K562 (cell line): ENCODE data around the gene MAMDC2. TPM values are rescaled to one million over a fixed set of nuclear protein-coding genes. Genes with fewer than 3 reads are reported as not detected.

Experiments used
- BACH1 ChIP-seq: fragments of 200-800 bp; sonication (Bioruptor generic); IDR thresholded peaks from 2 replicates; pipeline ENCODE4 v1.6.1; 2016; ENCODE audit warnings: missing genetic modification characterization, missing compliant biosample characterization
- BRF1 ChIP-seq: IDR thresholded peaks from 3 replicates; pipeline ENCODE4 v1.6.1; 2011; ENCODE audit warnings: borderline replicate concordance, mild to moderate bottlenecking; ENCODE audit not compliant: insufficient read length; ENCODE audit errors: extremely low read depth
- CEBPZ ChIP-seq: fragments of 150-350 bp; IDR thresholded peaks from 2 replicates; pipeline ENCODE4 v1.6.1; 2014; ENCODE audit warnings: low read depth, mild to moderate bottlenecking, low read length, borderline replicate concordance
- GABPA ChIP-seq: fragments of 200-800 bp; sonication (Bioruptor generic); conservative IDR thresholded peaks from 2 replicates; pipeline ENCODE4 v1.6.1; 2016; ENCODE audit warnings: low read depth, missing genetic modification characterization, missing compliant biosample characterization
- GTF2A2 ChIP-seq: IDR thresholded peaks from 2 replicates; pipeline ENCODE4 v1.6.1; 2016; ENCODE audit warnings: mild to moderate bottlenecking, missing genetic modification characterization, missing compliant biosample characterization
- MAZ ChIP-seq, 2 experiments: fragments of 450-650 bp in 1 of 2; sonication (generic) in 1 of 2; formaldehyde crosslinking; IDR thresholded peaks in 1 of 2; conservative IDR thresholded peaks in 1 of 2; 2 replicates each; pipeline versions ENCODE4 v1.4.0 to v1.5.0; 2020; ENCODE audit warnings: mild to moderate bottlenecking in 1 of 2, missing genetic modification reagents in 1 of 2
- MYC ChIP-seq, 2 experiments: fragments of 250-450 bp in 1 of 2; sonication (Bioruptor Pico) in 1 of 2; IDR thresholded peaks; 2 replicates each; pipeline versions ENCODE4 v1.5.1 to v1.6.1; 2012 to 2021; ENCODE audit warnings: low read depth in 2 of 2, borderline replicate concordance in 1 of 2, improper control_type of control experiment in 1 of 2, low read length in 1 of 2, mild to moderate bottlenecking in 1 of 2, moderate library complexity in 1 of 2
- NFE2L1 ChIP-seq: fragments of 450-650 bp; IDR thresholded peaks from 2 replicates; pipeline ENCODE4 v1.6.1; 2016; ENCODE audit warnings: missing genetic modification characterization, low read depth, mild to moderate bottlenecking, missing compliant biosample characterization, moderate library complexity, borderline replicate concordance
- POLR2H ChIP-seq: IDR thresholded peaks from 2 replicates; pipeline ENCODE4 v1.6.1; 2016; ENCODE audit warnings: missing genetic modification characterization, low read depth, mild to moderate bottlenecking, control low read depth, missing compliant biosample characterization, moderate library complexity
- PTRF ChIP-seq: fragments of 450-650 bp; IDR thresholded peaks from 2 replicates; pipeline ENCODE4 v1.6.1; 2016; ENCODE audit warnings: mild to moderate bottlenecking, missing genetic modification characterization, missing compliant biosample characterization
- U2AF1 ChIP-seq: fragments of 200-400 bp; formaldehyde crosslinking; optimal IDR thresholded peaks from 2 replicates; pipeline ENCODE3; 2017; ENCODE audit warnings: mild to moderate bottlenecking, low read depth, low read length, moderate library complexity
- ZNF184 ChIP-seq: sonication (generic); formaldehyde crosslinking; IDR thresholded peaks from 2 replicates; pipeline ENCODE4 v1.5.0; 2020; ENCODE audit warnings: missing genetic modification reagents
- ZNF561 ChIP-seq: fragments of 450-650 bp; formaldehyde crosslinking; conservative IDR thresholded peaks from 2 replicates; pipeline ENCODE4 v1.4.0; 2020; ENCODE audit warnings: mild to moderate bottlenecking, moderate library complexity
- polyA plus RNA-seq, 8 experiments: library from polyadenylated mRNA; depleted of rRNA in 4 of 8; stranded (reverse) in 5 of 8; unstranded in 3 of 8; fragments of >200 nt; fragmentation: Nextera tagmentation in 2 of 8; fragmentation: Illumina TruSeq in 1 of 8; extraction: Ambion mirVana in 2 of 8; extraction: Trizol in 1 of 8; gene quantifications; 2 replicates each; pipeline versions ENCODE4 v1.2.1 to v1.2.3, GENCODE V29; 2011 to 2014; ENCODE audit warnings: inconsistent platforms in 1 of 8, missing spikeins in 1 of 8
- total RNA-seq, 7 experiments: library from RNA; depleted of rRNA in 6 of 7; stranded (reverse); fragments of >200 nt in 6 of 7; fragmentation: Illumina TruSeq in 2 of 7; extraction: Trizol in 2 of 7; gene quantifications; 2 replicates each; pipeline versions ENCODE4 v1.2.1 to v1.2.3, GENCODE V29; 2011 to 2021; ENCODE audit warnings: low replicate concordance in 1 of 7
- TF ChIP-seq, protein P1 (sequence below), 2 experiments: fragments of 450-650 bp; IDR thresholded peaks; 2 replicates each; pipeline ENCODE4 v1.6.1; 2018; ENCODE audit warnings: mild to moderate bottlenecking in 2 of 2, low read depth in 1 of 2; ENCODE audit not compliant: partially characterized antibody in 2 of 2
- TF ChIP-seq, protein P2 (sequence below), 2 experiments: fragments of 450-650 bp; conservative IDR thresholded peaks; 2 replicates each; pipeline ENCODE4 v1.6.1; 2017; ENCODE audit warnings: mild to moderate bottlenecking in 2 of 2, moderate library complexity in 2 of 2
- TF ChIP-seq, protein P3 (sequence below): fragments of 450-650 bp; IDR thresholded peaks from 2 replicates; pipeline ENCODE4 v1.6.1; 2014; ENCODE audit warnings: low read depth, mild to moderate bottlenecking, moderate library complexity, borderline replicate concordance

Gene MAMDC2
- total and polyA plus RNA-seq, 9 of the 15 experiments (the other 6 are each of a cell fraction or from before 2014, with no cell fraction given): 0.01 to 0.03 TPM; not detected in 7

- TF ChIP-seq, protein P1, sequence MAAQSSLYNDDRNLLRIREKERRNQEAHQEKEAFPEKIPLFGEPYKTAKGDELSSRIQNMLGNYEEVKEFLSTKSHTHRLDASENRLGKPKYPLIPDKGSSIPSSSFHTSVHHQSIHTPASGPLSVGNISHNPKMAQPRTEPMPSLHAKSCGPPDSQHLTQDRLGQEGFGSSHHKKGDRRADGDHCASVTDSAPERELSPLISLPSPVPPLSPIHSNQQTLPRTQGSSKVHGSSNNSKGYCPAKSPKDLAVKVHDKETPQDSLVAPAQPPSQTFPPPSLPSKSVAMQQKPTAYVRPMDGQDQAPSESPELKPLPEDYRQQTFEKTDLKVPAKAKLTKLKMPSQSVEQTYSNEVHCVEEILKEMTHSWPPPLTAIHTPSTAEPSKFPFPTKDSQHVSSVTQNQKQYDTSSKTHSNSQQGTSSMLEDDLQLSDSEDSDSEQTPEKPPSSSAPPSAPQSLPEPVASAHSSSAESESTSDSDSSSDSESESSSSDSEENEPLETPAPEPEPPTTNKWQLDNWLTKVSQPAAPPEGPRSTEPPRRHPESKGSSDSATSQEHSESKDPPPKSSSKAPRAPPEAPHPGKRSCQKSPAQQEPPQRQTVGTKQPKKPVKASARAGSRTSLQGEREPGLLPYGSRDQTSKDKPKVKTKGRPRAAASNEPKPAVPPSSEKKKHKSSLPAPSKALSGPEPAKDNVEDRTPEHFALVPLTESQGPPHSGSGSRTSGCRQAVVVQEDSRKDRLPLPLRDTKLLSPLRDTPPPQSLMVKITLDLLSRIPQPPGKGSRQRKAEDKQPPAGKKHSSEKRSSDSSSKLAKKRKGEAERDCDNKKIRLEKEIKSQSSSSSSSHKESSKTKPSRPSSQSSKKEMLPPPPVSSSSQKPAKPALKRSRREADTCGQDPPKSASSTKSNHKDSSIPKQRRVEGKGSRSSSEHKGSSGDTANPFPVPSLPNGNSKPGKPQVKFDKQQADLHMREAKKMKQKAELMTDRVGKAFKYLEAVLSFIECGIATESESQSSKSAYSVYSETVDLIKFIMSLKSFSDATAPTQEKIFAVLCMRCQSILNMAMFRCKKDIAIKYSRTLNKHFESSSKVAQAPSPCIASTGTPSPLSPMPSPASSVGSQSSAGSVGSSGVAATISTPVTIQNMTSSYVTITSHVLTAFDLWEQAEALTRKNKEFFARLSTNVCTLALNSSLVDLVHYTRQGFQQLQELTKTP (IDR thresholded peaks at IDR 0.05; ENCODE audit: low read depth in 1 of 2, partially characterized antibody in 2 of 2): no peak
- TF ChIP-seq PTRF (tag) (no peak), GABPA (tag) (no peak), CEBPZ (no peak), MYC (IDR thresholded peaks at IDR 0.05; ENCODE audit: low read depth, low read length) (no peak), MYC (CRISPR knock-in tag; IDR thresholded peaks at IDR 0.05; ENCODE audit: borderline replicate concordance, low read depth) (no peak), ZNF561 (CRISPR knock-in tag) (no peak), MAZ (CRISPR knock-in tag; conservative IDR thresholded peaks at IDR 0.05 in 1 of 2, IDR thresholded peaks at IDR 0.05 in 1 of 2) (no peak), NFE2L1 (tag) (no peak), POLR2H (no peak), ZNF184 (CRISPR knock-in tag) (no peak), GTF2A2 (tag) (no peak), BRF1 (no peak), BACH1 (tag) (no peak), U2AF1 (no peak)
- TF ChIP-seq, protein P2, sequence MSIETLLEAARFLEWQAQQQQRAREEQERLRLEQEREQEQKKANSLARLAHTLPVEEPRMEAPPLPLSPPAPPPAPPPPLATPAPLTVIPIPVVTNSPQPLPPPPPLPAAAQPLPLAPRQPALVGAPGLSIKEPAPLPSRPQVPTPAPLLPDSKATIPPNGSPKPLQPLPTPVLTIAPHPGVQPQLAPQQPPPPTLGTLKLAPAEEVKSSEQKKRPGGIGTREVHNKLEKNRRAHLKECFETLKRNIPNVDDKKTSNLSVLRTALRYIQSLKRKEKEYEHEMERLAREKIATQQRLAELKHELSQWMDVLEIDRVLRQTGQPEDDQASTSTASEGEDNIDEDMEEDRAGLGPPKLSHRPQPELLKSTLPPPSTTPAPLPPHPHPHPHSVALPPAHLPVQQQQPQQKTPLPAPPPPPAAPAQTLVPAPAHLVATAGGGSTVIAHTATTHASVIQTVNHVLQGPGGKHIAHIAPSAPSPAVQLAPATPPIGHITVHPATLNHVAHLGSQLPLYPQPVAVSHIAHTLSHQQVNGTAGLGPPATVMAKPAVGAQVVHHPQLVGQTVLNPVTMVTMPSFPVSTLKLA (conservative IDR thresholded peaks at IDR 0.05): no peak
- TF ChIP-seq, protein P3, sequence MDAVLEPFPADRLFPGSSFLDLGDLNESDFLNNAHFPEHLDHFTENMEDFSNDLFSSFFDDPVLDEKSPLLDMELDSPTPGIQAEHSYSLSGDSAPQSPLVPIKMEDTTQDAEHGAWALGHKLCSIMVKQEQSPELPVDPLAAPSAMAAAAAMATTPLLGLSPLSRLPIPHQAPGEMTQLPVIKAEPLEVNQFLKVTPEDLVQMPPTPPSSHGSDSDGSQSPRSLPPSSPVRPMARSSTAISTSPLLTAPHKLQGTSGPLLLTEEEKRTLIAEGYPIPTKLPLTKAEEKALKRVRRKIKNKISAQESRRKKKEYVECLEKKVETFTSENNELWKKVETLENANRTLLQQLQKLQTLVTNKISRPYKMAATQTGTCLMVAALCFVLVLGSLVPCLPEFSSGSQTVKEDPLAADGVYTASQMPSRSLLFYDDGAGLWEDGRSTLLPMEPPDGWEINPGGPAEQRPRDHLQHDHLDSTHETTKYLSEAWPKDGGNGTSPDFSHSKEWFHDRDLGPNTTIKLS: no peak
Observed at GRCh38 chr9:70256123-70256551, 212.5 kb downstream of the MAMDC2 start (continued).
